Ovary (tissue), 9 donors: Measurements from ENCODE around the gene ITLN2. TPM values are rescaled to one million over a fixed set of nuclear protein-coding genes. Genes with fewer than 3 reads are reported as not detected.
A peak's percentile ranks its signal among the peaks of the same experiment; 100 is the strongest.
"Not testable (repeated sequence)": the region's sequence is repeated elsewhere in the genome, so short reads cannot be mapped to it uniquely, and the experiment has no call there.

Source experiments
- DNase-seq, 5 donors: peaks; one replicate each; pipeline ENCODE4 v3.0.0-alpha.2; 2019 to 2020
- H3K27ac ChIP-seq, 2 donors: fragments of 200-600 bp; one replicate each; pipeline versions ENCODE4 v1.5.1 to v1.8.0; 2019 to 2022
- H3K27me3 ChIP-seq: fragments of 200-600 bp; one replicate; pipeline ENCODE4 v1.8.0; 2022
- H3K36me3 ChIP-seq: fragments of 200-600 bp; sonication (generic); one replicate; pipeline ENCODE4 v1.5.1; 2019
- H3K4me1 ChIP-seq: one replicate; pipeline ENCODE4 v1.8.1; 2013; ENCODE audit warnings: mild to moderate bottlenecking, moderate library complexity; ENCODE audit not compliant: insufficient read depth
- H3K4me3 ChIP-seq: fragments of 200-600 bp; sonication (generic); one replicate; pipeline ENCODE4 v1.5.1; 2017
- H3K9me3 ChIP-seq, 2 donors: fragments of 200-600 bp in 1 of 2; sonication (generic) in 1 of 2; one replicate each; pipeline versions ENCODE4 v1.5.1 to v1.8.1; 2013 to 2019; ENCODE audit warnings: mild to moderate bottlenecking in 1 of 2, moderate library complexity in 1 of 2
- EP300 ChIP-seq: sonication (generic); formaldehyde crosslinking; IDR thresholded peaks from one replicate; pipeline ENCODE4 v1.6.1; 2017; ENCODE audit warnings: antibody characterized with exemption
- POLR2A ChIP-seq: fragments of 450-650 bp; IDR thresholded peaks from one replicate; pipeline ENCODE4 v1.6.1; 2017; ENCODE audit warnings: antibody characterized with exemption, mild to moderate bottlenecking, moderate library complexity
- WGBS, 3 donors: extraction: QIAGEN DNeasy Blood & Tissue Kit in 1 of 3; methylation state at CpG; one replicate each; pipeline versions ENCODE4 v1.1.5 to v1.1.7; 2013 to 2017; 5-methylcytosine and 5-hydroxymethylcytosine counted together
- intact Hi-C, 4 donors: fragments of 100-400 bp; cut with DNase I; formaldehyde crosslinking; loops; one replicate each; pipeline versions ENCODE4 v1.11.0 to v1.15.1; 2022 to 2023
- polyA plus RNA-seq, 2 donors: library from polyadenylated mRNA; stranded (reverse); fragments of 200-250 nt in 1 of 2; fragments of 350-450 nt in 1 of 2; fragmentation: Illumina TruSeq in 1 of 2; extraction: RNeasy Lipid Tissue Mini Kit (QIAGEN cat#74804) in 1 of 2; gene quantifications; one replicate each; pipeline ENCODE4 v1.2.3, GENCODE V29; 2013 to 2014
- total RNA-seq, 7 donors: library from RNA; depleted of rRNA in 2 of 7; stranded (reverse); fragments of >200 nt in 2 of 7; fragmentation: NEBNext Ultra II Directional in 3 of 7; extraction: Animal tissue kit (Norgen Biotek cat#: 25700) in 3 of 7; gene quantifications; one replicate each; pipeline versions ENCODE4 v1.1.0 to v1.2.4, GENCODE V29; 2016 to 2023
- TF ChIP-seq, protein P1 (sequence below), 3 donors: fragments of 450-650 bp in 2 of 3; fragments of 200-600 bp in 1 of 3; IDR thresholded peaks; one replicate each; pipeline versions ENCODE4 v1.5.1 to v1.8.0; 2016 to 2022; ENCODE audit warnings: antibody characterized with exemption in 3 of 3, mild to moderate bottlenecking in 1 of 3
- donor health status: DM: no; HTN: no; CAD: no; lungs with moderate emphysema.
- donor health status: DM: no; HTN: no; CAD: no.
- donor health status: Bipolar disorder and iron deficiency.
- donor health status: DM: yes; HTN: yes; CAD: no.
- donor health status: DM: no; HTN: no; CAD: no.
- donor health status: DM: yes; HTN: yes; CAD: no.

Gene ITLN2
- total and polyA plus RNA-seq, 9 donors = 0.53 to 7.6 (median 2.3) TPM

DNA sequence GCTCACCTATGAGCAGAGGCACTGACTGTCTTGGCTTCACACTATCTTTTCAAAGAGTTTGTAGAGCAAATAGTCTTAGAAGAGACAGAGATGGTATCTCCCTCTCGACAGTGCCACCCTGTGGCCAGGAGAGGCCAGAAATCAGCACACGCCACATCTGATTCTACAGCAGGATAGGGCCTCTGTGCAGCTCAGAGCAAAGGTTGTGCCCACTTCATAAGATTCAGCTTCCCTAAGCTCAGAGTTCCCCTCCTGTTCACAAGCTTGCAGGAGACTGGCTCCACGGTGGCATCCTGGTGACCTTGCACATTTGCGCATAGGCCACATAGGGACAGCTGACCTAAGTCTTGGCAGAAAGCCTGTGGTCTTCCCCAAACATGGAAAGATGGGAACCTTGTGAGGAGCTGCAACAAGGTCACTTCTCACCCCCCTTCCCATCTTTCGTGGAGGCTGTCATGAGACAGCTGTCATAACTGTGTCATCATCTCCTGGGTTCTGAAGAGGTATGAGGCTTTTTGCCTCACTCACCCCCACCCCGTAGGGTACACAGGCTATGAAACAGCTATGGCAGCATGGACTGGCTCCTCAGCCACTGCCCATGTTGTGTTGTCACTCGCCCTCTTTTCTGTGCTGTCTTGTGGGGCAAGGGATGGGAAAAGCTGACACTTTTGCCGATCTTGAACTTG is 3.0 kb downstream of the ITLN2 start:
- 67 to 69% (median 69%) methylated on average over 8 of the region's 8 CpGs for WGBS, 3 donors
- no peak for TF ChIP-seq POLR2A
- no peak for TF ChIP-seq EP300
- TF ChIP-seq, protein P1, sequence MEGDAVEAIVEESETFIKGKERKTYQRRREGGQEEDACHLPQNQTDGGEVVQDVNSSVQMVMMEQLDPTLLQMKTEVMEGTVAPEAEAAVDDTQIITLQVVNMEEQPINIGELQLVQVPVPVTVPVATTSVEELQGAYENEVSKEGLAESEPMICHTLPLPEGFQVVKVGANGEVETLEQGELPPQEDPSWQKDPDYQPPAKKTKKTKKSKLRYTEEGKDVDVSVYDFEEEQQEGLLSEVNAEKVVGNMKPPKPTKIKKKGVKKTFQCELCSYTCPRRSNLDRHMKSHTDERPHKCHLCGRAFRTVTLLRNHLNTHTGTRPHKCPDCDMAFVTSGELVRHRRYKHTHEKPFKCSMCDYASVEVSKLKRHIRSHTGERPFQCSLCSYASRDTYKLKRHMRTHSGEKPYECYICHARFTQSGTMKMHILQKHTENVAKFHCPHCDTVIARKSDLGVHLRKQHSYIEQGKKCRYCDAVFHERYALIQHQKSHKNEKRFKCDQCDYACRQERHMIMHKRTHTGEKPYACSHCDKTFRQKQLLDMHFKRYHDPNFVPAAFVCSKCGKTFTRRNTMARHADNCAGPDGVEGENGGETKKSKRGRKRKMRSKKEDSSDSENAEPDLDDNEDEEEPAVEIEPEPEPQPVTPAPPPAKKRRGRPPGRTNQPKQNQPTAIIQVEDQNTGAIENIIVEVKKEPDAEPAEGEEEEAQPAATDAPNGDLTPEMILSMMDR (IDR thresholded peaks at IDR 0.05) = peak in 1 of 3 donors; percentile 25
- H3K4me1 ChIP-seq = peaks cover 13% of the 10 kb centered on the region
- DNase-seq = peak; percentile 43 to 86 (median 70)
- no peaks in the 10 kb centered on the region for H3K36me3 ChIP-seq
- intact Hi-C loops = loop anchor here in 2 of 4 donors (2.0 to 10.0 kb wide), 3 partner anchors 114 to 227 kb away; no protein-coding TSS in a partner anchor
- H3K9me3 ChIP-seq = no peaks in the 10 kb centered on the region
- no peak overlapping the region for H3K4me3 ChIP-seq
- H3K27me3 ChIP-seq = no peaks in the 10 kb centered on the region
- no peak overlapping the region for H3K27ac ChIP-seq

DNA sequence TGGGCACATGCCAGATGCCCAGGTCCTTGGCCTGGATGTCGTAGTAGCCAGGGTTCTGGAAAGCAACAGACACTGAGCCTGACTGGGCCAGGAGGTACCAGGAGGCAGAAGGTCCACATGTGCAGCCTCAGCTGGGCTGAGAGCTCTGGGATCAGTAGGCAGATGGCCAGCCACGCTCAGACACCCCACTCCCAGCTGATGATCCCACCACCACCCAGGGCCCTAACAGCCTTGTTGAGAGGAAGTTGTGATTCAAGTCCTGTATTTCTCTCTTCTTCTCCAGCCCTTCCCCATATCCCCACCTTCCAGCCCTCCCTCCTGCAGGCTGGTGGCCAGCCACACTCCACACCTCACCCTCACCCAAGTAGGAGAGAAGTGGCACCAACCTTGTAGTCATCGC is 4.0 kb downstream of the ITLN2 start:
- intact Hi-C loops = loop anchor here in 2 of 4 donors (2.0 to 10.0 kb wide), 3 partner anchors 113 to 226 kb away; no protein-coding TSS in a partner anchor

DNA sequence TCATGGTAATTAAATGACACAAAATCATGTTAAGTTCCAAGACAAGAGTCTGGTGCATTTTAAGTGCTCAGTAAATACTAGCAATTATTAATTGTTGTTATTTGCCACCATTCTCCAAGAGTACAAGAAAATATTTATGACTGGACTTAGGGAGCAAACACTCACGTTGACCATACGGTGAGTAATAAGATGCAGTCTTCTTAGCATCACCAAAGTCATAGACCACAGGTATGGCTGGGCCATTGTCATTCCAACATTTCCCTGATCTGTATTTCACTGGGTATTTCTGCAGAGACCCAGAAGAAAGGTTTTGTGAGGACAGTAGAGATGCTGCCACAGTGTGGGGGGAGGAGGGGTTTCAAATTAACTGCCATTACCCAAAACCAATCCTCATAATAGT is 4.7 kb downstream of the ITLN2 start:
- H3K27ac ChIP-seq = no peak overlapping the region
- DNase-seq = no peak
- H3K27me3 ChIP-seq = no peaks in the 10 kb centered on the region
- H3K4me1 ChIP-seq = peaks cover 17% of the 10 kb centered on the region
- WGBS, 3 donors = 93 to 97% (median 94%) methylated on average over 2 of the region's 2 CpGs
- H3K36me3 ChIP-seq = no peaks in the 10 kb centered on the region
- intact Hi-C loops = loop anchor here in 2 of 4 donors (2.0 to 10.0 kb wide), 3 partner anchors 113 to 225 kb away; no protein-coding TSS in a partner anchor
- no peaks in the 10 kb centered on the region for H3K9me3 ChIP-seq
- H3K4me3 ChIP-seq = no peak overlapping the region
- no peak for TF ChIP-seq POLR2A
- TF ChIP-seq, protein P1 (IDR thresholded peaks at IDR 0.05) = no peak
- no peak for TF ChIP-seq EP300

More for the DNA sequence above, 4.0 kb downstream of the ITLN2 start:
- Histone ChIP-seq H3K36me3 (no peaks in the 10 kb centered on the region), H3K4me3 (no peak overlapping the region), H3K27ac (no peak overlapping the region), H3K9me3 (no peaks in the 10 kb centered on the region), H3K4me1 (peaks cover 13% of the 10 kb centered on the region), H3K27me3 (no peaks in the 10 kb centered on the region)
- WGBS, 3 donors = 93 to 100% (median 94%) methylated on average over 3 of the region's 3 CpGs
- TF ChIP-seq POLR2A (no peak), EP300 (no peak)
- TF ChIP-seq, protein P1 (IDR thresholded peaks at IDR 0.05) = no peak
- DNase-seq = no peak

DNA sequence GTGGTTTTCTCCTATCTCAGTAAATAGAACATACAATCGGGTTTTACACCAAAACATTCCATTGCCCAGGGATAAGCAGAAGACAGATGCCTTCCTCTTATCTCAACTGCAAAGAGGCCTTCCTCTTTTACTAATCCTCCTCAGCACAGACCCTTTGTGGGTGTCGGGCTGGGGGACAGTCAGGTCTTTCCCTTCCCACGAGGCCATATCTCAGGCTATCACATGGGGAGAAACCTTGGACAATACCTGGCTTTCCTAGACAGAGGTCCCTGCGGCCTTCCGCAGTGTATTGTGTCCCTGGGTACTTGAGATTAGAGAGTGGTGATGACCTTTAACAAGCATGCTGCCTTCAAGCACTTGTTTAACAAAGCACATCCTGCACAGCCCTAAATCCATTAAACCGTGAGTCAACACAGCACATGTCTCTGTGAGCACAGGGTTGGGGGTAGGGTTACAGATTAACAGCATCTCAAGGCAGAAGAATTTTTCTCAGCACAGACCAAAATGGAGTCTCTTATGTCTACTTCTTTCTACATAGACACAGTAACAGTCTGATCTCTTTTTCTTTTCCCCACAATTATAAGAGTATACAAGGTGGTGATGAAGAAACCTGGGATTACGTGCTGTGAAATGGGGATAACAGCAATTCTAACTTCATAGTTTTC is 5.3 kb downstream of the ITLN2 start:
- H3K4me3 ChIP-seq, intact Hi-C loops, H3K36me3 ChIP-seq, H3K27ac ChIP-seq, H3K27me3 ChIP-seq, H3K9me3 ChIP-seq, DNase-seq: not testable (repeated sequence)
- whole genome bisulfite sequencing, 3 donors = 45 to 62% (median 54%) methylated on average over 7 of the region's 7 CpGs
- peaks cover 17% of the 10 kb centered on the region for H3K4me1 ChIP-seq

DNA sequence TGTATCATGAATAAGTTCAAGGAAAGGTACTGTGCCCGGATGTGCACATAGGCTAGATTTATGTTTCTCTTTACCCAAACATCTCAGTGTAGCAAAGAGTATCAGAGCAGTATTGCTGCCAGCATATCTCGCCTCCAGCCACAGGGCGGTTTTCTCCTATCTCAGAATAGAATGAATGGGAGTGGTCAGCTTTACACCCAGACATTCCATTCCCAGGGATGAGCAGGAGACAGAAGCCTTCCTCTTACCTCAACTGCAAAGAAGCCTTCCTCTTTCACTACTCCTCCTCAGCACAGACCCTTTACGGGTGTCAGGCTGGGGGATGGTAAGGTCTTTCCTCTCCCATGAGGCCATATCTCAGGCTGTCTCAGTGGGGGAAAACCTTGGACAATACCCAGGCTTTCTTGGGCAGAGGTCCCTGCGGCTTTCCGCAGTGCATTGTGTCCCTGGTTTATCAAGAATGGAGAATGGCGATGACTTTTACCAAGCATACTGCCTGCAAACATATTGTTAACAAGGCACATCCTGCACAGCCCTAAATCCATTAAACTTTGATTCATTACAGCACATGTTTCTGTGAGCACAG is 7.3 kb downstream of the ITLN2 start:
- H3K36me3 ChIP-seq, intact Hi-C loops, H3K27me3 ChIP-seq, H3K9me3 ChIP-seq, DNase-seq, H3K27ac ChIP-seq, H3K4me3 ChIP-seq: not testable (repeated sequence)
- 1 to 8% (median 3%) methylated on average over 7 of the region's 7 CpGs for WGBS, 3 donors
- peaks cover 14% of the 10 kb centered on the region for H3K4me1 ChIP-seq

DNA sequence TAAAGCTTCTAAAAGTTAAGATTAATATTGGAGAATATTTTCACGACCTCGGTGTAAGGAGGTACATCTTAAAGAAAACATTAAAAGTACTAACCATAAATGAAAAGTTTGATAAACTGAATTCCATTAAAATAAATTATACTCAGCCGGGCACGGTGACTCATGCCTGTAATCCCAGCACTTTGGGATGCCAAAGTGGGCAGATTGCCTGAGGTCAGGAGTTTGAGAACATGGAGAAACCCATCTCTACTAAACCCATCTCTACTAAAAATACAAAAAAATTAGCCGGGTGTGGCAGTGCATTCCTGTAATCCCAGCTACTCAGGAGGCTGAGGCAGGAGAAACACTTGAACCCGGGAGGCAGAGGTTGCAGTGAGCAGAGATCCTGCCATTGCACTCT is 8.7 kb downstream of the ITLN2 start:
- intact Hi-C loops, H3K27me3 ChIP-seq, H3K36me3 ChIP-seq, H3K4me3 ChIP-seq, H3K27ac ChIP-seq, H3K9me3 ChIP-seq: not testable (repeated sequence)
- H3K4me1 ChIP-seq = peaks cover 11% of the 10 kb centered on the region
- 28 to 46% (median 29%) methylated on average over 6 of the region's 6 CpGs for WGBS, 3 donors
- DNase-seq = peak in 3 of 5 donors; percentile 45 to 67 (median 46)
